Measurements from ENCODE around the gene BCKDHA. TPM values are rescaled to one million over a fixed set of nuclear protein-coding genes. Genes with fewer than 3 reads are reported as not detected.

The BCKDHA gene
- polyA plus RNA-seq, 1 donor: 16.3 TPM

GRCh38 chr19:41424335-41425173, 26.9 kb downstream of the BCKDHA start:
- H3K36me3 ChIP-seq (ENCODE audit: control insufficient read depth, insufficient read depth, low read length): peaks cover 57% of the 10 kb centered on the region

GRCh38 chr19:41425174-41426115, 27.8 kb downstream of the BCKDHA start:
- WGBS (ENCODE audit: insufficient coverage, low lambda C conversion rate): no CpG with 5 or more reads among the region's 28 CpGs
- Histone ChIP-seq H3K36me3 (ENCODE audit: control insufficient read depth, insufficient read depth, low read length) (peaks cover 51% of the 10 kb centered on the region), H3K9me3 (ENCODE audit: control insufficient read depth, low read depth, low read length) (peaks cover 10% of the 10 kb centered on the region), H3K4me3 (ENCODE audit: low read length) (peak overlapping the region; percentile 56), H3K27me3 (ENCODE audit: control insufficient read depth, insufficient read depth, low read length) (no peaks in the 10 kb centered on the region), H3K27ac (ENCODE audit: low read length) (peak overlapping the region; percentile 97), H3K4me1 (ENCODE audit: control insufficient read depth, insufficient read depth, low read length) (peaks cover 53% of the 10 kb centered on the region)
- DNase-seq: no peak

More at GRCh38 chr19:41424335-41425173, 26.9 kb downstream of the BCKDHA start:
- Histone ChIP-seq H3K27ac (ENCODE audit: low read length) (no peak overlapping the region), H3K4me3 (ENCODE audit: low read length) (peak overlapping the region; percentile 9), H3K9me3 (ENCODE audit: control insufficient read depth, low read depth, low read length) (peaks cover 10% of the 10 kb centered on the region), H3K4me1 (ENCODE audit: control insufficient read depth, insufficient read depth, low read length) (peaks cover 53% of the 10 kb centered on the region), H3K27me3 (ENCODE audit: control insufficient read depth, insufficient read depth, low read length) (no peaks in the 10 kb centered on the region)
- WGBS (ENCODE audit: insufficient coverage, low lambda C conversion rate): no CpG with 5 or more reads among the region's 21 CpGs
- DNase-seq: no peak

DNA sequence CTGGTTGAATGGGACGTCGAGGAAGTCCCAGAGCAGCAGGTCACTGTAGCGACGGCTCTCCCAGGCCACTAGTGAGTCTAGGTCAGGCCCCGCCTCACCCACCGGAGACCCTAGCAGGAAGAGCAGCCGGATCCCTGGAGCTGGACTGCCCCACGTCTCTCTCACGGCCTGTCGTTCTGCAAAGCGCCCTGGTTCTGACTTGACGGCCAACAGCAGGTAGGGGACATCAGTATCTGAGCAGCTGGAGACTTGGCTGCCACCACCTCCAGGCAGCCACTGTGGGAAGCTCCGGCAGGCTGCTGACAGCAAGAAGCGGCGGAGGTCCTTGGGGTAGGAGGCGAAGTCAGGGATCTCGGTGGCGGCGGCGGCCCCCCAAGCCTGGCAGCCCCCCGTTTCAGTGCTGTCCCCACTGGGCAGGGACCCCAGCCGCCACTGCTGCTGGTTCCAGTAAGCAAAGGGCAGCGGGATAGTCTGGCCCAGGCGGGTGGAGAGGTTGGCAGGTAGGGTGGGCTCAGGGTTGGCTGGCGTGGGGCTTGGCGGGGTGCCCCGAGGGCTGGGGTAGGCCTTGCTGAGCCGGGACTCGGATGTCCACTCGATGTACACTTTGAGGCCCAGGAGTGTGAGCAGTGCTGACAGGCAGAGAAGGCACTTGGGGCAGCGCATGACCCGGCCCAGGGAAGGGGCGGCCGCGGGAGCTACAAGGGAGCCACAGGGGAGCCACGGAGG, 28.7 kb downstream of the BCKDHA start:
- peak overlapping the region; percentile 97 for H3K27ac ChIP-seq (ENCODE audit: low read length)
- H3K4me1 ChIP-seq (ENCODE audit: control insufficient read depth, insufficient read depth, low read length): peaks cover 45% of the 10 kb centered on the region
- WGBS (ENCODE audit: insufficient coverage, low lambda C conversion rate): no CpG with 5 or more reads among the region's 36 CpGs
- DNase-seq: peak in 1 of 2 donors; percentile 47
- H3K4me3 ChIP-seq (ENCODE audit: low read length): peak overlapping the region; percentile 56
- peaks cover 49% of the 10 kb centered on the region for H3K36me3 ChIP-seq (ENCODE audit: control insufficient read depth, insufficient read depth, low read length)
- H3K9me3 ChIP-seq (ENCODE audit: control insufficient read depth, low read depth, low read length): peaks cover 10% of the 10 kb centered on the region
- no peaks in the 10 kb centered on the region for H3K27me3 ChIP-seq (ENCODE audit: control insufficient read depth, insufficient read depth, low read length)

- Histone ChIP-seq H3K27me3 (ENCODE audit: control insufficient read depth, insufficient read depth, low read length) (no peaks in the 10 kb centered on the region), H3K27ac (ENCODE audit: low read length) (peak within 1 kb of the TSS; percentile 97), H3K36me3 (ENCODE audit: control insufficient read depth, insufficient read depth, low read length) (peaks cover 54% of the 10 kb centered on the region), H3K4me3 (ENCODE audit: low read length) (peak within 1 kb of the TSS; percentile 56), H3K4me1 (ENCODE audit: control insufficient read depth, insufficient read depth, low read length) (peaks cover 42% of the 10 kb centered on the region), H3K9me3 (ENCODE audit: control insufficient read depth, low read depth, low read length) (peaks cover 7% of the 10 kb centered on the region)
- peak; percentile 88 to 96 for DNase-seq
- WGBS (ENCODE audit: insufficient coverage, low lambda C conversion rate): 0% methylated on average over 1 of the region's 19 CpGs
These were observed 29.5 kb downstream of the BCKDHA start, which contains the start of gene B3GNT8 for GRCh38 chr19:41426952-41427646. TSS of gene B3GNT8 (minus strand) at chr19:41427374. CDS start at chr19:41426778, 596 bp downstream.

DNA sequence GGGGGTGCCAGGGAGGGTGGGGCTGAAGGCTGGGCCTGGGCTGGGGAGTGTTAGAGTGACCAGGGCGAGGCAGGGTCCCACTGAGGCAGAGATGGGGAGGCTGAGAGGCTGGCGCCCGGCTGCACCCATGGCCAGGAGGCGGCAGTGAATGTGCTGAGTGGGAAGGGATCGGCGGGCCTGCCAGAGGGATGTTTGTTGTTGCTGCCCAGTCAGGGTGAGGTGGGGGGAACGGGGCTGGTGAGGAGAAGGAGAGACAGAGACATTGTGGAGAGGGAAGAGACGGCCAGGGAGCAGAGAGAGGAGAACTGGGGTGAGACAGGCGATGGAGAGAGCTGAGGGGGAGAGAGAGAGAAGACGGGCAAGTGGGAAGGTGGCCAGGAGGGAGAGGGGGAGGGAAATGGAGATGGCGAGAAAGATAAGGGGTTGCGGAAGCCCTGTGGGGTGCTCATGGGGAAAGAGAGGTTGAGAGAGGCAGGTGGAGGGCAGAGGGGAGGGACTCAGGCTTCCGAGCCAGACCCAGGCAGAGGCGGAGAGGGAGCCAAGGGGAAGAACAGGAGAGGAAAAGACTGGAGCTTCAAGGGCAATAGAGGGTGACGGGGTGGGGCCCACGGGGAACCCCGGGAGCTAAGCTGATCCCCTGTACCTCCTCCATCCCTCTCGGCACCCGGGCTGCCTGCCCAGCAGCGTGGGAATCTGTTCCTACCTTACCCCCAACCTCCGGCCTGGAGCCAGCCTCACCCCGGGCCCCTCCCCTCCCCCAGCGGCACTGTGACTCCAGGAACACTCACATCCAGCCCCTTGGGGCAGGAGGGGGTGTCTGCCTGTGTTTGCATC, 30.2 kb downstream of the BCKDHA start:
- peaks cover 39% of the 10 kb centered on the region for H3K4me1 ChIP-seq (ENCODE audit: control insufficient read depth, insufficient read depth, low read length)

GRCh38 chr19:41428481-41428859, 30.9 kb downstream of the BCKDHA start:
- DNase-seq: no peak
- H3K36me3 ChIP-seq (ENCODE audit: control insufficient read depth, insufficient read depth, low read length): peaks cover 55% of the 10 kb centered on the region
- H3K27me3 ChIP-seq (ENCODE audit: control insufficient read depth, insufficient read depth, low read length): no peaks in the 10 kb centered on the region
- H3K9me3 ChIP-seq (ENCODE audit: control insufficient read depth, low read depth, low read length): peaks cover 4% of the 10 kb centered on the region
- H3K4me1 ChIP-seq (ENCODE audit: control insufficient read depth, insufficient read depth, low read length): peaks cover 39% of the 10 kb centered on the region
- no CpG with 5 or more reads among the region's 1 CpG for WGBS (ENCODE audit: insufficient coverage, low lambda C conversion rate)
- H3K4me3 ChIP-seq (ENCODE audit: low read length): peak overlapping the region; percentile 56
- H3K27ac ChIP-seq (ENCODE audit: low read length): peak overlapping the region; percentile 97

More for the DNA sequence above, 30.2 kb downstream of the BCKDHA start:
- 0% methylated on average over 3 of the region's 23 CpGs for WGBS (ENCODE audit: insufficient coverage, low lambda C conversion rate)
- Histone ChIP-seq H3K27me3 (ENCODE audit: control insufficient read depth, insufficient read depth, low read length) (no peaks in the 10 kb centered on the region), H3K9me3 (ENCODE audit: control insufficient read depth, low read depth, low read length) (peaks cover 7% of the 10 kb centered on the region), H3K27ac (ENCODE audit: low read length) (peak overlapping the region; percentile 97), H3K36me3 (ENCODE audit: control insufficient read depth, insufficient read depth, low read length) (peaks cover 54% of the 10 kb centered on the region), H3K4me3 (ENCODE audit: low read length) (peak overlapping the region; percentile 56)
- DNase-seq: peak in 1 of 2 donors; percentile 75

- WGBS (ENCODE audit: insufficient coverage, low lambda C conversion rate): no CpG with 5 or more reads among the region's 6 CpGs
- H3K27me3 ChIP-seq (ENCODE audit: control insufficient read depth, insufficient read depth, low read length): no peaks in the 10 kb centered on the region
- no peak for DNase-seq
- no peaks in the 10 kb centered on the region for H3K9me3 ChIP-seq (ENCODE audit: control insufficient read depth, low read depth, low read length)
- peaks cover 35% of the 10 kb centered on the region for H3K36me3 ChIP-seq (ENCODE audit: control insufficient read depth, insufficient read depth, low read length)
- H3K4me1 ChIP-seq (ENCODE audit: control insufficient read depth, insufficient read depth, low read length): peaks cover 33% of the 10 kb centered on the region
- no peak overlapping the region for H3K27ac ChIP-seq (ENCODE audit: low read length)
- no peak overlapping the region for H3K4me3 ChIP-seq (ENCODE audit: low read length)
These were observed 33.3 kb downstream of the BCKDHA start for GRCh38 chr19:41430922-41431321.

DNA sequence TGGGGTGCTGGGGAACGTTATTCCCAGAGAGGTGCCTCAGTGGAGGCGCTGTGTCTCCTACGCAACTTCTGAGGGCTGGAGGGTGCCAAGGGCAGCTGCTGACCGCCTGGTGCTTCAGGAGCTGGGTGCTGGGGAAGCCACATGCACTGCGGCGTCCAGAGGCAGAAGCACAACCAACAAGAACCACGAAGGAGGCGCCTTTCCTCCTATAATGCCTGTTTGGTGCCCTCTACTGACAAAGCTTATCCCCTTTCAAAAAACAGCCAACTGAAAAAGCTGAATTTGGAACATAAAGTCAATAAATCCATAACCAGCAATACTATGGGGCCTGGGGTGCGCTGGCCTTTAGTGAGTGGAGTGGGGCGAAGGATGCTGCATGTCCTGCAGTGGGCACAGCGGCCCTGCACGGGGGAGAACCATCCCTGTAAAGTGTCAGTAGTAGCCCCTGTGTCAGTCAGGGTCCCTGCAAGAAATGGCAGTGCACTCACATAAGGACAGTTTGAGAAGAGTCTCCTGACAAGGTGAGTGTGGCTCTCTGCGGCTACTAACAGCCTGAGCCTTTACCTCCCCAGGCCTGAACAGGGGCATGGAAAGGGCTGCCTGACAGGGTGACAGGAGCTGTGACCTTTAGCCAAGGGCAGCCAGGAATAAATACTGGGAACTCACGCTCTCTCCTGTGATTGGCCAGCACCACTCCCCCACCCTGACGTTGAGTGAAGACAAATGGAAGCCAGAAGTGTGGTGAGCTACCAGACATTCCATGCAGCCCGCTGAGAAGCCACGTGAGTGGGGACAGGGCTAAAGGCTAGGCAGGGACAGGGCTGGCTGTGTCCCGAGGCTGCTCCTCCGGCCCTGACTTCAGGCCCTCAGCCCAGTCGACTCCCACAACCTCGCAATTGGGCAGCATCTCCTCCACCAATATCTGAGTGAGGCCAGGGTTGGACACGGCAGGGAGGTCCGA, 34.1 kb downstream of the BCKDHA start:
- peaks cover 33% of the 10 kb centered on the region for H3K36me3 ChIP-seq (ENCODE audit: control insufficient read depth, insufficient read depth, low read length)

More for the DNA sequence above, 34.1 kb downstream of the BCKDHA start:
- WGBS (ENCODE audit: insufficient coverage, low lambda C conversion rate): no CpG with 5 or more reads among the region's 23 CpGs
- Histone ChIP-seq H3K4me1 (ENCODE audit: control insufficient read depth, insufficient read depth, low read length) (peaks cover 39% of the 10 kb centered on the region), H3K9me3 (ENCODE audit: control insufficient read depth, low read depth, low read length) (no peaks in the 10 kb centered on the region), H3K27me3 (ENCODE audit: control insufficient read depth, insufficient read depth, low read length) (no peaks in the 10 kb centered on the region), H3K4me3 (ENCODE audit: low read length) (no peak overlapping the region), H3K27ac (ENCODE audit: low read length) (peak overlapping the region; percentile 14)
- DNase-seq: no peak

All from large intestine (tissue), 3 donors.